H9 (cell line): ENCODE data around the gene HBZ. TPM values are rescaled to one million over a fixed set of nuclear protein-coding genes. Genes with fewer than 3 reads are reported as not detected.
"Not testable (repeated sequence)": the region's sequence is repeated elsewhere in the genome, so short reads cannot be mapped to it uniquely, and the experiment has no call there.

ENCODE experiments used
- DNase-seq: peaks from one replicate; pipeline ENCODE4 v3.0.0-alpha.2; 2017
- H2AFZ ChIP-seq: one replicate; pipeline ENCODE4 v1.6.1; 2013; ENCODE audit warnings: mild to moderate bottlenecking, low read length, control low read depth, moderate library complexity
- H2AK5ac ChIP-seq: 2 replicates; pipeline ENCODE4 v1.6.1; 2013; ENCODE audit warnings: low read length, control low read depth, mixed read lengths; ENCODE audit not compliant: insufficient read length
- H2BK120ac ChIP-seq: one replicate; pipeline ENCODE4 v1.6.1; 2013; ENCODE audit warnings: low read depth, mild to moderate bottlenecking, low read length, control low read depth, inconsistent platforms; ENCODE audit not compliant: poor library complexity, severe bottlenecking
- H2BK12ac ChIP-seq: 2 replicates; pipeline ENCODE4 v1.6.1; 2013; ENCODE audit warnings: low read length, control low read depth, mixed read lengths, low read depth; ENCODE audit not compliant: insufficient read length
- H2BK15ac ChIP-seq: 2 replicates; pipeline ENCODE4 v1.6.1; 2013; ENCODE audit warnings: low read depth, low read length, control low read depth
- H2BK20ac ChIP-seq: one replicate; pipeline ENCODE4 v1.6.1; 2013; ENCODE audit warnings: low read depth, mild to moderate bottlenecking, low read length, control low read depth, inconsistent platforms; ENCODE audit not compliant: poor library complexity, severe bottlenecking
- H2BK5ac ChIP-seq: 2 replicates; pipeline ENCODE4 v1.6.1; 2013; ENCODE audit warnings: low read length, control low read depth, mixed read lengths; ENCODE audit not compliant: insufficient read length
- H3K14ac ChIP-seq: 2 replicates; pipeline ENCODE4 v1.6.1; 2013; ENCODE audit warnings: low read length, control low read depth; ENCODE audit not compliant: insufficient read depth
- H3K18ac ChIP-seq: 2 replicates; pipeline ENCODE4 v1.6.1; 2013; ENCODE audit warnings: low read depth, mild to moderate bottlenecking, mixed read lengths, low read length, control low read depth; ENCODE audit not compliant: insufficient read length
- H3K23ac ChIP-seq: 2 replicates; pipeline ENCODE4 v1.6.1; 2013; ENCODE audit warnings: low read length, control low read depth, mixed read lengths, low read depth; ENCODE audit not compliant: insufficient read length
- H3K23me2 ChIP-seq: 2 replicates; pipeline ENCODE4 v1.6.1; 2013; ENCODE audit warnings: low read depth, mild to moderate bottlenecking, mixed read lengths, low read length, control low read depth; ENCODE audit not compliant: insufficient read length, poor library complexity, severe bottlenecking
- H3K27ac ChIP-seq: 2 replicates; pipeline ENCODE4 v1.5.1; 2013; ENCODE audit warnings: low read length, control low read depth, mixed read lengths, low read depth; ENCODE audit not compliant: insufficient read length
- H3K27me3 ChIP-seq: 2 replicates; pipeline ENCODE4 v1.6.1; 2013; ENCODE audit warnings: low read length, control low read depth, inconsistent platforms; ENCODE audit not compliant: insufficient read depth
- H3K4ac ChIP-seq: 2 replicates; pipeline ENCODE4 v1.6.1; 2013; ENCODE audit warnings: low read depth, mild to moderate bottlenecking, control low read depth, inconsistent platforms, low read length, moderate library complexity
- H3K4me1 ChIP-seq: 2 replicates; pipeline ENCODE4 v1.6.1; 2013; ENCODE audit warnings: low read length, control low read depth, inconsistent platforms; ENCODE audit not compliant: insufficient read depth
- H3K4me2 ChIP-seq: 2 replicates; pipeline ENCODE4 v1.6.1; 2013; ENCODE audit warnings: low read length, control low read depth, mixed read lengths; ENCODE audit not compliant: insufficient read length, insufficient read depth
- H3K56ac ChIP-seq: 2 replicates; pipeline ENCODE4 v1.6.1; 2013; ENCODE audit warnings: low read depth, mild to moderate bottlenecking, mixed read lengths, low read length, control low read depth; ENCODE audit not compliant: insufficient read length
- H3K79me1 ChIP-seq: 2 replicates; pipeline ENCODE4 v1.6.1; 2013; ENCODE audit warnings: low read depth, mild to moderate bottlenecking, moderate library complexity, low read length, control low read depth, inconsistent platforms; ENCODE audit not compliant: insufficient read depth, poor library complexity, severe bottlenecking
- H3K79me2 ChIP-seq: 2 replicates; pipeline ENCODE4 v1.6.1; 2013; ENCODE audit warnings: low read length, control low read depth, inconsistent platforms; ENCODE audit not compliant: insufficient read depth
- H3K9ac ChIP-seq: 2 replicates; pipeline ENCODE4 v1.6.1; 2013; ENCODE audit warnings: low read length, control low read depth, mixed read lengths; ENCODE audit not compliant: insufficient read length; ENCODE audit errors: extremely low read depth
- H3K9me3 ChIP-seq: one replicate; pipeline ENCODE4 v1.6.1; 2013; ENCODE audit warnings: low read depth, low read length, inconsistent platforms; ENCODE audit not compliant: control insufficient read depth
- H3T11ph ChIP-seq: one replicate; pipeline ENCODE4 v1.6.1; 2013; ENCODE audit warnings: mild to moderate bottlenecking, low read length, control low read depth, inconsistent platforms
- H4K20me1 ChIP-seq: one replicate; pipeline ENCODE4 v1.6.1; 2013; ENCODE audit not compliant: control insufficient read depth, insufficient read length, insufficient read depth
- H4K5ac ChIP-seq: 2 replicates; pipeline ENCODE4 v1.6.1; 2013; ENCODE audit warnings: low read depth, mild to moderate bottlenecking, mixed read lengths, low read length, control low read depth; ENCODE audit not compliant: insufficient read length
- H4K8ac ChIP-seq: replicated peaks from 2 replicates; pipeline ENCODE4 v1.6.1; 2013; ENCODE audit warnings: low read length, control low read depth, mixed read lengths, low read depth; ENCODE audit not compliant: insufficient read length
- H4K91ac ChIP-seq: 2 replicates; pipeline ENCODE4 v1.6.1; 2013; ENCODE audit warnings: low read depth, mild to moderate bottlenecking, moderate library complexity, mixed read lengths, low read length, control low read depth; ENCODE audit not compliant: insufficient read length
- H3K27ac Mint-ChIP-seq, 3 experiments: 2 replicates in 2 of 3; 3 replicates in 1 of 3; pipeline ENCODE4 v1.8.0; 2020 to 2021; ENCODE audit warnings: mixed read lengths in 3 of 3, mild to moderate bottlenecking in 1 of 3, moderate library complexity in 1 of 3
- H3K27me3 Mint-ChIP-seq: 2 replicates; pipeline ENCODE4 v1.8.0; 2021; ENCODE audit warnings: low read depth, mild to moderate bottlenecking, moderate library complexity, mixed read lengths
- H3K36me3 Mint-ChIP-seq, 3 experiments: 2 replicates in 2 of 3; 3 replicates in 1 of 3; pipeline ENCODE4 v1.8.0; 2020 to 2021; ENCODE audit warnings: low read depth in 3 of 3, mixed read lengths in 3 of 3; ENCODE audit not compliant: insufficient read depth in 1 of 3
- H3K4me1 Mint-ChIP-seq, 2 experiments: 2 replicates each; pipeline ENCODE4 v1.8.0; 2020; ENCODE audit warnings: mixed read lengths in 2 of 2
- H3K4me3 Mint-ChIP-seq, 2 experiments: 2 replicates in 1 of 2; 3 replicates in 1 of 2; pipeline ENCODE4 v1.8.0; 2020 to 2021; ENCODE audit warnings: mild to moderate bottlenecking in 2 of 2, mixed read lengths in 2 of 2, moderate library complexity in 1 of 2
- H3K9me3 Mint-ChIP-seq, 2 experiments: 2 replicates in 1 of 2; 3 replicates in 1 of 2; pipeline ENCODE4 v1.8.0; 2020; ENCODE audit warnings: mild to moderate bottlenecking in 2 of 2, mixed read lengths in 2 of 2, moderate library complexity in 1 of 2
- WGBS: extraction: QIAGEN DNeasy Blood & Tissue Kit; methylation state at CpG from one replicate; pipeline ENCODE4 v1.1.7; 2013; ENCODE audit warnings: missing lambda C conversion rate, low lambda C conversion rate, mixed read lengths; ENCODE audit not compliant: insufficient read length; ENCODE audit errors: extremely low coverage; 5-methylcytosine and 5-hydroxymethylcytosine counted together
- total RNA-seq: library from RNA; stranded (reverse); gene quantifications from 2 replicates; pipeline ENCODE4 v1.2.1, GENCODE V29; 2021
- TF ChIP-seq, protein P1 (sequence below): fragments of 200-600 bp; sonication (generic); conservative IDR thresholded peaks from 3 replicates; pipeline ENCODE4 v1.8.0; 2021; ENCODE audit warnings: antibody characterized with exemption, mild to moderate bottlenecking

HBZ gene
- total RNA-seq, 1 experiment from 2014 or later, result not detected

GRCh38 chr16:159136-159849 is 6.8 kb downstream of the HBZ start:
- no peaks in the 10 kb centered on the region for H3K9me3 ChIP-seq
- H3K4me1 ChIP-seq, result no peaks in the 10 kb centered on the region
- no peak overlapping the region for H3K27ac ChIP-seq
- no peak overlapping the region for H3K4me2 ChIP-seq
- Mint-ChIP-seq H3K36me3 (no peaks in the 10 kb centered on the region), H3K9me3 (peaks cover 5 to 9% of the 10 kb centered on the region in 2 experiments; a peak in 3 of 5 replicates), H3K27ac (no peak overlapping the region), H3K4me1 (peaks cover 9% of the 10 kb centered on the region in 2 experiments), H3K4me3 (no peak overlapping the region), H3K27me3 (peaks cover 72% of the 10 kb centered on the region)
- H2AFZ ChIP-seq, result no peak overlapping the region
- no peak overlapping the region for H3K23ac ChIP-seq
- no peak overlapping the region for H3K4ac ChIP-seq
- H3K9ac ChIP-seq, result no peak overlapping the region
- H2BK20ac ChIP-seq, result no peak overlapping the region
- H4K8ac ChIP-seq, result no peak overlapping the region
- H2BK5ac ChIP-seq, result no peak overlapping the region
- H4K20me1 ChIP-seq, result no peaks in the 10 kb centered on the region
- no CpG with 5 or more reads among the region's 6 CpGs for WGBS
- no peak overlapping the region for H4K91ac ChIP-seq
- H3K27me3 ChIP-seq, result peaks cover 9% of the 10 kb centered on the region; the same call in 1 of the 2 replicates
- no peak overlapping the region for H3K14ac ChIP-seq
- no peak overlapping the region for H3K18ac ChIP-seq
- H3K23me2 ChIP-seq, result peaks cover 6% of the 10 kb centered on the region
- H2BK120ac ChIP-seq, result no peak overlapping the region
- no peak overlapping the region for H3T11ph ChIP-seq
- TF ChIP-seq, protein P1, sequence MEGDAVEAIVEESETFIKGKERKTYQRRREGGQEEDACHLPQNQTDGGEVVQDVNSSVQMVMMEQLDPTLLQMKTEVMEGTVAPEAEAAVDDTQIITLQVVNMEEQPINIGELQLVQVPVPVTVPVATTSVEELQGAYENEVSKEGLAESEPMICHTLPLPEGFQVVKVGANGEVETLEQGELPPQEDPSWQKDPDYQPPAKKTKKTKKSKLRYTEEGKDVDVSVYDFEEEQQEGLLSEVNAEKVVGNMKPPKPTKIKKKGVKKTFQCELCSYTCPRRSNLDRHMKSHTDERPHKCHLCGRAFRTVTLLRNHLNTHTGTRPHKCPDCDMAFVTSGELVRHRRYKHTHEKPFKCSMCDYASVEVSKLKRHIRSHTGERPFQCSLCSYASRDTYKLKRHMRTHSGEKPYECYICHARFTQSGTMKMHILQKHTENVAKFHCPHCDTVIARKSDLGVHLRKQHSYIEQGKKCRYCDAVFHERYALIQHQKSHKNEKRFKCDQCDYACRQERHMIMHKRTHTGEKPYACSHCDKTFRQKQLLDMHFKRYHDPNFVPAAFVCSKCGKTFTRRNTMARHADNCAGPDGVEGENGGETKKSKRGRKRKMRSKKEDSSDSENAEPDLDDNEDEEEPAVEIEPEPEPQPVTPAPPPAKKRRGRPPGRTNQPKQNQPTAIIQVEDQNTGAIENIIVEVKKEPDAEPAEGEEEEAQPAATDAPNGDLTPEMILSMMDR, result no peak
- no peak overlapping the region for H2AK5ac ChIP-seq
- no peaks in the 10 kb centered on the region for H3K79me2 ChIP-seq
- H3K56ac ChIP-seq, result no peak overlapping the region
- H2BK15ac ChIP-seq, result no peak overlapping the region
- H2BK12ac ChIP-seq, result no peak overlapping the region
- no peak overlapping the region for H4K5ac ChIP-seq
- no peak for DNase-seq
- no peaks in the 10 kb centered on the region for H3K79me1 ChIP-seq

DNA sequence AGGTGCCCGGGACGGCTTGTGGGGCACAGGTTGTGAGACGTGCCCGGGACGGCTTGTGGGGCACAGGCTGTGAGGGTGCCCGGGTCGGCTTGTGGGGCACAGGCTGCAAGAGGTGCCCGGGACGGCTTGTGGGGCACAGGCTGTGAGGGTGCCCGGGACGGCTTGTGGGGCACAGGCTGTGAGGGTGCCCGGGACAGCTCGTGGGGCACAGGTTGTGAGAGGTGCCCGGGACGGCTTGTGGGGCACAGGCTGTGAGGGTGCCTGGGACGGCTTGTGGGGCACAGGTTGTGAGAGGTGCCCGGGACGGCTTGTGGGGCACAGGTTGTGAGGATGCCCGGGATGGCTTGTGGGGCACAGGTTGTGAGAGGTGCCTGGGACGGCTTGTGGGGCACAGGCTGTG is 7.8 kb downstream of the HBZ start:
- not testable (repeated sequence) for H2BK120ac ChIP-seq, H3K23ac ChIP-seq, H3K4me2 ChIP-seq, H3K56ac ChIP-seq, H3T11ph ChIP-seq, H3K36me3 Mint-ChIP-seq, H3K27ac ChIP-seq, H2AFZ ChIP-seq, H4K8ac ChIP-seq, H3K4ac ChIP-seq, H3K4me3 Mint-ChIP-seq, H3K23me2 ChIP-seq, H4K91ac ChIP-seq, H3K18ac ChIP-seq, H3K79me2 ChIP-seq, DNase-seq, H2BK20ac ChIP-seq, H4K5ac ChIP-seq, H4K20me1 ChIP-seq, H2BK15ac ChIP-seq, H3K4me1 ChIP-seq, H3K9me3 ChIP-seq, H3K79me1 ChIP-seq, H3K9ac ChIP-seq, H3K27ac Mint-ChIP-seq, H2BK5ac ChIP-seq, H3K27me3 ChIP-seq, H3K4me1 Mint-ChIP-seq, H2BK12ac ChIP-seq, H3K9me3 Mint-ChIP-seq, H3K14ac ChIP-seq, H2AK5ac ChIP-seq
- peaks cover 67% of the 10 kb centered on the region for H3K27me3 Mint-ChIP-seq
- no CpG with 5 or more reads among the region's 20 CpGs for WGBS
